Keratinocyte (primary cell): ENCODE results near the gene HOTAIR. TPM values are rescaled to one million over a fixed set of nuclear protein-coding genes. Genes with fewer than 3 reads are reported as not detected.

ENCODE experiments used
- DNase-seq: peaks from one replicate; pipeline ENCODE4 v3.0.0-alpha.2; 2011; ENCODE audit warnings: low read depth, missing footprints, low spot score
- FAIRE-seq: peaks from 2 replicates; lab custom pipeline; 2011; peaks lifted over from hg19 to GRCh38; lab: Jason Lieb, UNC
- H2AFZ ChIP-seq: 2 replicates; pipeline ENCODE4 v1.6.0; 2012; ENCODE audit warnings: low read length, control low read depth, inconsistent platforms; ENCODE audit not compliant: control insufficient read depth
- H3K27ac ChIP-seq: 2 replicates; pipeline ENCODE4 v1.5.1; 2011; ENCODE audit warnings: low read length; ENCODE audit not compliant: control insufficient read depth, insufficient read depth
- H3K27me3 ChIP-seq: 3 replicates; pipeline ENCODE4 v1.6.0; 2011; ENCODE audit warnings: low read length; ENCODE audit not compliant: control insufficient read depth, insufficient read depth; ENCODE audit errors: extremely low read depth
- H3K36me3 ChIP-seq, 2 experiments: 2 replicates in 1 of 2; 3 replicates in 1 of 2; pipeline ENCODE4 v1.5.1; 2011; ENCODE audit warnings: low read length in 2 of 2, mild to moderate bottlenecking in 1 of 2; ENCODE audit not compliant: control insufficient read depth in 2 of 2, insufficient read depth in 2 of 2; ENCODE audit errors: extremely low read depth in 1 of 2
- H3K4me1 ChIP-seq: 3 replicates; pipeline ENCODE4 v1.5.1; 2011; ENCODE audit warnings: low read length; ENCODE audit not compliant: control insufficient read depth, insufficient read depth; ENCODE audit errors: extremely low read depth
- H3K4me2 ChIP-seq: 3 replicates; pipeline ENCODE4 v1.6.0; 2011; ENCODE audit warnings: low read depth, low read length; ENCODE audit not compliant: control insufficient read depth, insufficient read depth; ENCODE audit errors: extremely low read depth
- H3K4me3 ChIP-seq, 3 experiments: fragments of 200-600 bp in 1 of 3; sonication (generic) in 1 of 3; 2 replicates in 2 of 3; 3 replicates in 1 of 3; pipeline ENCODE4 v1.5.1; 2011 to 2016; ENCODE audit warnings: low read length in 3 of 3, mild to moderate bottlenecking in 3 of 3, control low read depth in 2 of 3, inconsistent platforms in 1 of 3, low read depth in 1 of 3, mixed read lengths in 1 of 3, mixed run types in 1 of 3, moderate library complexity in 1 of 3; ENCODE audit not compliant: control insufficient read depth in 2 of 3, insufficient read depth in 2 of 3; ENCODE audit errors: extremely low read depth in 1 of 3
- H3K79me2 ChIP-seq: 2 replicates; pipeline ENCODE4 v1.6.0; 2012; ENCODE audit warnings: low read length; ENCODE audit not compliant: control insufficient read depth, insufficient read depth
- H3K9ac ChIP-seq: 3 replicates; pipeline ENCODE4 v1.6.0; 2011; ENCODE audit warnings: low read length; ENCODE audit not compliant: control insufficient read depth, insufficient read depth; ENCODE audit errors: extremely low read depth
- H3K9me1 ChIP-seq: 3 replicates; pipeline ENCODE4 v1.6.0; 2011; ENCODE audit warnings: low read length; ENCODE audit not compliant: control insufficient read depth, insufficient read depth; ENCODE audit errors: extremely low read depth
- H3K9me3 ChIP-seq: 2 replicates; pipeline ENCODE4 v1.5.1; 2012; ENCODE audit warnings: low read depth, low read length; ENCODE audit not compliant: control insufficient read depth
- H4K20me1 ChIP-seq: 3 replicates; pipeline ENCODE4 v1.6.0; 2011; ENCODE audit warnings: low read length; ENCODE audit not compliant: control insufficient read depth, insufficient read depth; ENCODE audit errors: extremely low read depth
- CTCF ChIP-seq, 3 experiments: IDR thresholded peaks in 1 of 3; conservative IDR thresholded peaks in 1 of 3; optimal IDR thresholded peaks in 1 of 3; 2 replicates in 2 of 3; 3 replicates in 1 of 3; pipeline versions ENCODE3 to v1.5.1; 2011; ENCODE audit warnings: low read length in 3 of 3, mild to moderate bottlenecking in 3 of 3, moderate library complexity in 2 of 3, control low read depth in 1 of 3, inconsistent platforms in 1 of 3; ENCODE audit not compliant: insufficient read depth in 2 of 3; ENCODE audit errors: extremely low read depth in 1 of 3
- EZH2 ChIP-seq: IDR thresholded peaks from one replicate; pipeline ENCODE4 v1.6.1; 2012; ENCODE audit warnings: inconsistent platforms, mild to moderate bottlenecking, low read length, moderate library complexity
- dilution Hi-C: fragments of 300-500 bp; cut with MboI; formaldehyde crosslinking; loops from one replicate; pipeline ENCODE4 v1.7.0; 2020; ENCODE audit warnings: low sequenced_read_pairs; ENCODE audit not compliant: extremely low pct_ligation_motif_present
- polyA plus RNA-seq, 5 experiments: library from polyadenylated mRNA; depleted of rRNA in 3 of 5; stranded (reverse) in 3 of 5; stranded (forward) in 1 of 5; unstranded in 1 of 5; fragments of >200 nt; gene quantifications; 1 replicate in 1 of 5; 2 replicates in 3 of 5; 3 replicates in 1 of 5; pipeline versions ENCODE4 v1.2.1 to v1.2.3, GENCODE V29; 2011 to 2012; ENCODE audit warnings: missing spikeins in 2 of 5, low read depth in 1 of 5, low replicate concordance in 1 of 5

The HOTAIR gene
- polyA plus RNA-seq, 1 donor (not counting 4 experiments of a cell fraction or from before 2014, with no cell fraction given) = 4.0 TPM

GRCh38 chr12:53961025-53961761 lies 13.6 kb downstream of the HOTAIR start:
- TF ChIP-seq EZH2 (no peak), CTCF (optimal IDR thresholded peaks at IDR 0.05 in 1 of 3, IDR thresholded peaks at IDR 0.05 in 1 of 3, conservative IDR thresholded peaks at IDR 0.05 in 1 of 3; ENCODE audit: extremely low read depth in 1 of 3, insufficient read depth in 2 of 3, low read length in 3 of 3) (no peak)
- H4K20me1 ChIP-seq = no peaks in the 10 kb centered on the region
- H3K4me1 ChIP-seq = peaks cover 6% of the 10 kb centered on the region
- no peaks in the 10 kb centered on the region for H3K79me2 ChIP-seq
- no peak for FAIRE-seq
- no peaks in the 10 kb centered on the region for H3K9me3 ChIP-seq
- no peak overlapping the region for H3K9ac ChIP-seq
- peaks cover 0 to 2% of the 10 kb centered on the region in 2 experiments for H3K36me3 ChIP-seq
- DNase-seq = no peak
- no peak overlapping the region for H3K4me2 ChIP-seq
- dilution Hi-C loops = no loop called here
- H3K27ac ChIP-seq = no peak overlapping the region
- H3K9me1 ChIP-seq = no peaks in the 10 kb centered on the region
- H2AFZ ChIP-seq = no peak overlapping the region
- no peak overlapping the region for H3K4me3 ChIP-seq
- H3K27me3 ChIP-seq = peaks cover 39% of the 10 kb centered on the region

- DNase-seq = no peak
- dilution Hi-C loops = no loop called here
- Histone ChIP-seq H4K20me1 (no peaks in the 10 kb centered on the region), H3K36me3 (peaks cover 0 to 2% of the 10 kb centered on the region in 2 experiments), H3K79me2 (no peaks in the 10 kb centered on the region), H3K9me3 (no peaks in the 10 kb centered on the region), H3K4me1 (peaks cover 14% of the 10 kb centered on the region), H3K4me3 (no peak overlapping the region), H3K4me2 (no peak overlapping the region), H3K27me3 (peaks cover 47% of the 10 kb centered on the region), H3K9me1 (no peaks in the 10 kb centered on the region), H2AFZ (no peak overlapping the region), H3K27ac (no peak overlapping the region), H3K9ac (no peak overlapping the region)
- TF ChIP-seq CTCF (optimal IDR thresholded peaks at IDR 0.05 in 1 of 3, IDR thresholded peaks at IDR 0.05 in 1 of 3, conservative IDR thresholded peaks at IDR 0.05 in 1 of 3; ENCODE audit: extremely low read depth in 1 of 3, insufficient read depth in 2 of 3, low read length in 3 of 3) = no peak
- no peak for TF ChIP-seq EZH2
- no peak for FAIRE-seq
Observed at GRCh38 chr12:53960187-53961024, 14.3 kb downstream of the HOTAIR start.
